ENCODE results near the gene FAM217B.

Gene FAM217B

DNA sequence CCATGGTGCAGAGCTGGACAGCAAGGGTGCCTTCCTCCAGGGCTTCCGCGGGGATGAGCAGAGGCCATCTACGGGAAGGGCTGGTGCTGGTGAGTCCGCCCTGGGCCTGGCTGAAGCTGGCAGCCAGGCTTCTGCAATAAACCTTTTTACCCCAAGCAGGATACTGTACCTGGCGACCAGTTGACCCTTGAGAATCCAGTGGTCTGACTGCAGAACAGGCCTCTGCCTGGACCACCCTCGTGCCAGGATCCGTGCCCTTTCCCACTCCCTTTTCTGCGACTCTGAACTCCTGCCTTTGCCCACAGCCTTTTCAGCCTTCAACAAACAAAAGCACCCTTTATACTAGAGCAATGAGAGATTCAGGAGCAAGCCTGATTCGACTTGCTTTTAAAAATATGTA, 36.9 kb downstream of the FAM217B start:
- Histone ChIP-seq H2AK5ac (ENCODE audit: low read length, severe bottlenecking) (no peak overlapping the region), H3K4me2 (ENCODE audit: low read length, poor library complexity, severe bottlenecking) (no peak overlapping the region), H3K36me3 (ENCODE audit: control insufficient read depth in 1 of 2, insufficient read depth in 2 of 2, low read depth in 1 of 2, low read length in 2 of 2) (no peaks in the 10 kb centered on the region), H2AFZ (ENCODE audit: low read depth, low read length) (no peak overlapping the region), H3K4me3 (ENCODE audit: insufficient read depth in 1 of 2, low read depth in 1 of 2, low read length in 2 of 2) (no peak overlapping the region), H3K23ac (ENCODE audit: low read length in 2 of 2) (no peak overlapping the region), H3K18ac (ENCODE audit: low read depth in 1 of 2, low read length in 2 of 2) (no peak overlapping the region), H4K91ac (ENCODE audit: low read length) (no peak overlapping the region), H2BK15ac (ENCODE audit: low read depth, poor library complexity, severe bottlenecking) (no peak overlapping the region), H3K27ac (ENCODE audit: low read length, poor library complexity, severe bottlenecking) (no peak overlapping the region), H2BK120ac (ENCODE audit: low read depth, low read length) (no peak overlapping the region), H3K4me1 (ENCODE audit: control insufficient read depth, insufficient read depth, low read depth, low read length) (no peaks in the 10 kb centered on the region), H3K9ac (ENCODE audit: low read length) (no peak overlapping the region), H4K8ac (ENCODE audit: low read length) (no peak overlapping the region), H3K4ac (ENCODE audit: low read depth in 1 of 2, low read length in 2 of 2) (no peak overlapping the region), H3K14ac (ENCODE audit: low read length in 2 of 2) (no peak overlapping the region), H3K79me1 (replicated peaks; ENCODE audit: low read length, poor library complexity, severe bottlenecking) (no peaks in the 10 kb centered on the region), H2BK5ac (ENCODE audit: low read depth, low read length, poor library complexity, severe bottlenecking) (no peak overlapping the region), H3K9me3 (ENCODE audit: control insufficient read depth, low read length) (no peaks in the 10 kb centered on the region), H3K27me3 (ENCODE audit: control insufficient read depth in 1 of 2, insufficient read depth in 1 of 2, low read length in 2 of 2) (no peaks in the 10 kb centered on the region), H2BK12ac (ENCODE audit: low read length in 2 of 2) (no peak overlapping the region)
- 79% methylated on average over 8 of the region's 9 CpGs for WGBS
- DNase-seq: no peak

DNA sequence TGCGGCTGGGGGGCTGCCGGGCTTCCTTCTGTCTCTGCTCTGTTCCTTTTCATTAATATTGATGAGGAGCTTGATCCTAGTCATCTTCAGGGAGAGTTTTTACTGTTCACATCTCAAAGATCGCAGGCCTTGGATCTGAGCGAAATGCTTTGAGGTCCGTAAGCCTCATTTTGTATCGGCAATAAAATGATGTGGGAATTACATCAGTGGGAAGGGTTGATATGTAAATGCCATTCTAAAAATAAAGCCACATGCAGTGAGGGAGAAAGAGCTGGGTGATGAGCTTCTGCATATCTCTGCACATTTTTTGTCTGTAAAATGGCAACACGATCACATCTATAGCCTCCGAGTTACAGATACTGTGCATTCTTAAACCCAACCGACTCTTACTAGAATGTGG, 42.9 kb downstream of the FAM217B start:
- no peak overlapping the region for H2BK15ac ChIP-seq (ENCODE audit: low read depth, poor library complexity, severe bottlenecking)
- H3K4me2 ChIP-seq (ENCODE audit: low read length, poor library complexity, severe bottlenecking): no peak overlapping the region
- no peak overlapping the region for H3K23ac ChIP-seq (ENCODE audit: low read length in 2 of 2)
- H3K18ac ChIP-seq (ENCODE audit: low read depth in 1 of 2, low read length in 2 of 2): no peak overlapping the region
- no peak overlapping the region for H3K9ac ChIP-seq (ENCODE audit: low read length)
- no peak overlapping the region for H2BK5ac ChIP-seq (ENCODE audit: low read depth, low read length, poor library complexity, severe bottlenecking)
- no peak overlapping the region for H2AFZ ChIP-seq (ENCODE audit: low read depth, low read length)
- no peak overlapping the region for H3K4ac ChIP-seq (ENCODE audit: low read depth in 1 of 2, low read length in 2 of 2)
- H4K8ac ChIP-seq (ENCODE audit: low read length): no peak overlapping the region
- H3K79me1 ChIP-seq (replicated peaks; ENCODE audit: low read length, poor library complexity, severe bottlenecking): no peaks in the 10 kb centered on the region
- no peaks in the 10 kb centered on the region for H3K27me3 ChIP-seq (ENCODE audit: control insufficient read depth in 1 of 2, insufficient read depth in 1 of 2, low read length in 2 of 2)
- H3K14ac ChIP-seq (ENCODE audit: low read length in 2 of 2): no peak overlapping the region
- no peaks in the 10 kb centered on the region for H3K36me3 ChIP-seq (ENCODE audit: control insufficient read depth in 1 of 2, insufficient read depth in 2 of 2, low read depth in 1 of 2, low read length in 2 of 2)
- no peak for DNase-seq
- no peak overlapping the region for H2AK5ac ChIP-seq (ENCODE audit: low read length, severe bottlenecking)
- H3K4me3 ChIP-seq (ENCODE audit: insufficient read depth in 1 of 2, low read depth in 1 of 2, low read length in 2 of 2): no peak overlapping the region
- WGBS: 95% methylated on average over 8 of the region's 9 CpGs
- no peak overlapping the region for H3K27ac ChIP-seq (ENCODE audit: low read length, poor library complexity, severe bottlenecking)
- H3K9me3 ChIP-seq (ENCODE audit: control insufficient read depth, low read length): no peaks in the 10 kb centered on the region
- H2BK120ac ChIP-seq (ENCODE audit: low read depth, low read length): no peak overlapping the region
- H4K91ac ChIP-seq (ENCODE audit: low read length): no peak overlapping the region
- H3K4me1 ChIP-seq (ENCODE audit: control insufficient read depth, insufficient read depth, low read depth, low read length): peaks cover under 1% of the 10 kb centered on the region
- no peak overlapping the region for H2BK12ac ChIP-seq (ENCODE audit: low read length in 2 of 2)

DNA sequence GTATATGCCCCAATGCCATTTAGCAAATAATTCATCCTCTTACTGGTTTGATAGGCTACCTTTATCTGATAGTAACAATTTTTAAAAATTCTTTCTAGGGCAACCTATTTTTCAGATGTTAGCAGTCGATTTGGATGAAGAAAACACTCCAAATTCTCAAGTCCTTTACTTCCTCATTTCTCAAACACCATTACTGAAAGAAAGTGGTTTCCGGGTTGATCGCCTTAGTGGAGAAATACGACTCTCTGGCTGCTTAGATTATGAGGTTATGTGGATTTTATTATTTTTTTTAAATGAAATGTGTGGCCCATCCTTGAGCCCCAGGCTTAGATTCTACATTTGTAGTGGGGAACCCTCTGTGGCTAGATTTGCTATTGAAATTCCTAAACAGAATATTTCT, 44.4 kb downstream of the FAM217B start:
- no peak for DNase-seq
- no peaks in the 10 kb centered on the region for H3K27me3 ChIP-seq (ENCODE audit: control insufficient read depth in 1 of 2, insufficient read depth in 1 of 2, low read length in 2 of 2)
- H2BK15ac ChIP-seq (ENCODE audit: low read depth, poor library complexity, severe bottlenecking): no peak overlapping the region
- no peak overlapping the region for H3K4me2 ChIP-seq (ENCODE audit: low read length, poor library complexity, severe bottlenecking)
- no peak overlapping the region for H4K91ac ChIP-seq (ENCODE audit: low read length)
- H2BK120ac ChIP-seq (ENCODE audit: low read depth, low read length): no peak overlapping the region
- no peak overlapping the region for H2AFZ ChIP-seq (ENCODE audit: low read depth, low read length)
- no peak overlapping the region for H3K14ac ChIP-seq (ENCODE audit: low read length in 2 of 2)
- H3K4ac ChIP-seq (ENCODE audit: low read depth in 1 of 2, low read length in 2 of 2): no peak overlapping the region
- no peak overlapping the region for H3K23ac ChIP-seq (ENCODE audit: low read length in 2 of 2)
- no peak overlapping the region for H3K4me3 ChIP-seq (ENCODE audit: insufficient read depth in 1 of 2, low read depth in 1 of 2, low read length in 2 of 2)
- H2AK5ac ChIP-seq (ENCODE audit: low read length, severe bottlenecking): no peak overlapping the region
- H2BK5ac ChIP-seq (ENCODE audit: low read depth, low read length, poor library complexity, severe bottlenecking): no peak overlapping the region
- H3K79me1 ChIP-seq (replicated peaks; ENCODE audit: low read length, poor library complexity, severe bottlenecking): no peaks in the 10 kb centered on the region
- WGBS: 86% methylated on average over 3 of the region's 4 CpGs
- H3K9ac ChIP-seq (ENCODE audit: low read length): no peak overlapping the region
- H2BK12ac ChIP-seq (ENCODE audit: low read length in 2 of 2): no peak overlapping the region
- peaks cover 6% of the 10 kb centered on the region for H3K4me1 ChIP-seq (ENCODE audit: control insufficient read depth, insufficient read depth, low read depth, low read length)
- H3K36me3 ChIP-seq (ENCODE audit: control insufficient read depth in 1 of 2, insufficient read depth in 2 of 2, low read depth in 1 of 2, low read length in 2 of 2): no peaks in the 10 kb centered on the region
- no peaks in the 10 kb centered on the region for H3K9me3 ChIP-seq (ENCODE audit: control insufficient read depth, low read length)
- H4K8ac ChIP-seq (ENCODE audit: low read length): no peak overlapping the region
- no peak overlapping the region for H3K18ac ChIP-seq (ENCODE audit: low read depth in 1 of 2, low read length in 2 of 2)
- H3K27ac ChIP-seq (ENCODE audit: low read length, poor library complexity, severe bottlenecking): no peak overlapping the region

DNA sequence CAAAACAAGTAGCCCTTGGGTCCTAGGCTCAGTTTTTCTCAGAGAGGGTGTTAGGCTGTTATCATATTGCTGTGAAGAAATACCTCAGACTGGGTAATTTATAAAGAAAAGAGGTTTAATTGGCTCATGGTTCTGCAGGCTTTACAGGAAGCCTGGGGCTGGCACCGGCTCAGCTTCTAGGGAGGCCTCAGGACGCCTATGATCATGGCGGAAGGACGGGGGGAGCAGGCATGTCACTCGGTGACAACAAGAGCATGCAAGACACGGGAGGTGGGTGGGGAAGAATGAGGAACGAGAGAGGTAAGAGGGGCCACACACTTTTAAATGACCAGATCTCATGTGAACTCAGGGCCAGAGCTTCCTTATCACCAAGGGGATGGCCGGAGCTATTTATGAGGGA, 45.0 kb downstream of the FAM217B start:
- no peak overlapping the region for H3K23ac ChIP-seq (ENCODE audit: low read length in 2 of 2)
- no peak overlapping the region for H2BK120ac ChIP-seq (ENCODE audit: low read depth, low read length)
- H2BK5ac ChIP-seq (ENCODE audit: low read depth, low read length, poor library complexity, severe bottlenecking): no peak overlapping the region
- H3K18ac ChIP-seq (ENCODE audit: low read depth in 1 of 2, low read length in 2 of 2): no peak overlapping the region
- WGBS: 83% methylated on average over 8 of the region's 8 CpGs
- no peak overlapping the region for H2BK15ac ChIP-seq (ENCODE audit: low read depth, poor library complexity, severe bottlenecking)
- peaks cover 6% of the 10 kb centered on the region for H3K4me1 ChIP-seq (ENCODE audit: control insufficient read depth, insufficient read depth, low read depth, low read length)
- no peak overlapping the region for H3K14ac ChIP-seq (ENCODE audit: low read length in 2 of 2)
- H2AFZ ChIP-seq (ENCODE audit: low read depth, low read length): no peak overlapping the region
- H3K4me3 ChIP-seq (ENCODE audit: insufficient read depth in 1 of 2, low read depth in 1 of 2, low read length in 2 of 2): no peak overlapping the region
- no peak overlapping the region for H3K9ac ChIP-seq (ENCODE audit: low read length)
- H3K4me2 ChIP-seq (ENCODE audit: low read length, poor library complexity, severe bottlenecking): no peak overlapping the region
- no peak overlapping the region for H2BK12ac ChIP-seq (ENCODE audit: low read length in 2 of 2)
- no peaks in the 10 kb centered on the region for H3K36me3 ChIP-seq (ENCODE audit: control insufficient read depth in 1 of 2, insufficient read depth in 2 of 2, low read depth in 1 of 2, low read length in 2 of 2)
- no peak overlapping the region for H4K91ac ChIP-seq (ENCODE audit: low read length)
- no peak for DNase-seq
- no peaks in the 10 kb centered on the region for H3K79me1 ChIP-seq (replicated peaks; ENCODE audit: low read length, poor library complexity, severe bottlenecking)
- H3K4ac ChIP-seq (ENCODE audit: low read depth in 1 of 2, low read length in 2 of 2): no peak overlapping the region
- no peak overlapping the region for H2AK5ac ChIP-seq (ENCODE audit: low read length, severe bottlenecking)
- no peak overlapping the region for H3K27ac ChIP-seq (ENCODE audit: low read length, poor library complexity, severe bottlenecking)
- H3K9me3 ChIP-seq (ENCODE audit: control insufficient read depth, low read length): no peaks in the 10 kb centered on the region
- no peak overlapping the region for H4K8ac ChIP-seq (ENCODE audit: low read length)
- H3K27me3 ChIP-seq (ENCODE audit: control insufficient read depth in 1 of 2, insufficient read depth in 1 of 2, low read length in 2 of 2): no peaks in the 10 kb centered on the region

Data from mesenchymal stem cell (in vitro differentiated cells and primary cell).